C4-2B (cell line): ENCODE results near the gene ZC3H7B.

ENCODE experiments used
- CTCF ChIP-seq: fragments of 450-650 bp; conservative IDR thresholded peaks from 2 replicates; pipeline ENCODE4 v1.5.1; 2017; ENCODE audit warnings: mild to moderate bottlenecking
- ZFX ChIP-seq: fragments of 450-650 bp; IDR thresholded peaks from 2 replicates; pipeline ENCODE4 v1.6.1; 2017

- TF ChIP-seq CTCF: no peak
- no peak for TF ChIP-seq ZFX
Measured at GRCh38 chr22:41334215-41334614, 32.9 kb downstream of the ZC3H7B start.
